ENCODE data around the gene ITM2C. TPM values are rescaled to one million over a fixed set of nuclear protein-coding genes. Genes with fewer than 3 reads are reported as not detected.

The ITM2C gene
- total RNA-seq, 4 donors from 2014 or later = 14.0 to 22.2 (median 19.9) TPM

GRCh38 chr2:230919681-230920080 lies 54.9 kb downstream of the ITM2C start:
- no peak for TF ChIP-seq CTCF (IDR thresholded peaks at IDR 0.05; ENCODE audit: low read depth)

- TF ChIP-seq CTCF (IDR thresholded peaks at IDR 0.05; ENCODE audit: low read depth) = no peak
Measured at GRCh38 chr2:230920167-230920566, 55.4 kb downstream of the ITM2C start.

- TF ChIP-seq CTCF (IDR thresholded peaks at IDR 0.05; ENCODE audit: low read depth) = no peak
Measured at GRCh38 chr2:230921806-230922595, 57.3 kb downstream of the ITM2C start.

- TF ChIP-seq CTCF (IDR thresholded peaks at IDR 0.05; ENCODE audit: low read depth) = no peak
Measured at GRCh38 chr2:230922951-230923717, 58.4 kb downstream of the ITM2C start.

- no peak for TF ChIP-seq CTCF (IDR thresholded peaks at IDR 0.05; ENCODE audit: low read depth)
Measured at GRCh38 chr2:230924092-230924469, 59.3 kb downstream of the ITM2C start.

GRCh38 chr2:230924470-230925341 lies 60.0 kb downstream of the ITM2C start, which contains the start of gene GPR55:
TSS of gene GPR55 (minus strand) at chr2:230925242. CDS start at chr2:230910962, 14,280 bp downstream.
- no peak for TF ChIP-seq CTCF (IDR thresholded peaks at IDR 0.05; ENCODE audit: low read depth)

Data from subcutaneous adipose tissue (tissue), 4 donors.